HUES64 (cell line): ENCODE measurements around the gene KCNE4.

Experiments
- H3K27ac ChIP-seq: 2 replicates; pipeline ENCODE4 v1.7.0; 2013; ENCODE audit warnings: low read depth, low read length, inconsistent platforms
- H3K27me3 ChIP-seq: 2 replicates; pipeline ENCODE4 v1.6.1; 2013; ENCODE audit warnings: mild to moderate bottlenecking, low read length; ENCODE audit not compliant: insufficient read depth
- H3K36me3 ChIP-seq: 2 replicates; pipeline ENCODE4 v1.6.1; 2013; ENCODE audit warnings: mild to moderate bottlenecking, low read length; ENCODE audit not compliant: insufficient read depth
- H3K4me1 ChIP-seq: 2 replicates; pipeline ENCODE4 v1.6.1; 2013; ENCODE audit warnings: mild to moderate bottlenecking, low read length, moderate library complexity; ENCODE audit not compliant: insufficient read depth
- H3K4me3 ChIP-seq: 2 replicates; pipeline ENCODE4 v1.5.1; 2013; ENCODE audit warnings: mild to moderate bottlenecking, low read length, moderate library complexity
- H3K9ac ChIP-seq: 2 replicates; pipeline ENCODE4 v1.6.1; 2013; ENCODE audit warnings: mild to moderate bottlenecking, low read depth, low read length
- H3K9me3 ChIP-seq: 2 replicates; pipeline ENCODE4 v1.6.1; 2013; ENCODE audit warnings: low read depth, low read length; ENCODE audit not compliant: insufficient read depth
- WGBS: fragments of 150-250, 120-280 bp; methylation state at CpG from one replicate; pipeline ENCODE4 v1.1.7; 2013; ENCODE audit warnings: missing lambda C conversion rate; 5-methylcytosine and 5-hydroxymethylcytosine counted together

The KCNE4 gene

DNA sequence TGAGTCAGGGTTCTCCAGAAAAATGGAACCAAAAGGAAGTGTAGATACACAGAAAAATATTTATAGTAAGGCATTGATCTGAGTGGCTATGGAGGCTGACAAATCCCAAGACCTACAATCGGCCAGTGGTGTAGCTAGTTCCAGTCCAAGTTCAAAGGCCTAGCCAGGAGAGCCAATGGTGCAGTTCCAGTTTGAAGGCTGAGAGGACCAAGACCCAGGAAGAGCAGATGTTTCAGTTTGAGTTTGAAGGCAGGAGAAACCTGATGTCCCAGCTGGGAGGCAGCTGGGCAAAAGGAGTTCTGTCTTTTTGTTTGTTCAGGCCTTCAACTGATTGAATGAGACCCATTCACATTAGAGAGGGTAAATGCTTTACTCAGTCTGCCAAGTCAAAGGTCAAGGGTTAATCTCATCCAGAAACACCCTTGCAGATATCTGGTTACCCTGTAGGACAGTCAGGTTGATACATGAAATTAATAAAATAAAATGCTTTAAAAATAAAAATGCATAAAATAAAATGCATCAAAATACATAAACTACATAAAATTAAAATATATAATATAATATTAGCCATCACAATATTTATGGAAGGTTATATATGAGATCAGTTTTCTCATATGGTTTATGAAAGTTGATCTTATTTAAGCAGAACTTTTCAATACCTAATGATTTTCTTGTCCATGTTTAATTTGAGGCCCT, 38.7 kb downstream of the KCNE4 start:
- Histone ChIP-seq H3K36me3 (no peaks in the 10 kb centered on the region), H3K9ac (no peak overlapping the region), H3K9me3 (no peaks in the 10 kb centered on the region), H3K4me3 (no peak overlapping the region), H3K27me3 (no peaks in the 10 kb centered on the region), H3K27ac (no peak overlapping the region), H3K4me1 (peaks cover 8% of the 10 kb centered on the region)
- 96% methylated on average over 1 of the region's 1 CpG for WGBS

- Histone ChIP-seq H3K4me1 (peaks cover 8% of the 10 kb centered on the region), H3K36me3 (no peaks in the 10 kb centered on the region), H3K4me3 (no peak overlapping the region), H3K27me3 (no peaks in the 10 kb centered on the region), H3K27ac (no peak overlapping the region), H3K9ac (no peak overlapping the region), H3K9me3 (no peaks in the 10 kb centered on the region)
- WGBS = 93% methylated on average over 4 of the region's 4 CpGs
Observed at GRCh38 chr2:223092667-223093066, 40.7 kb downstream of the KCNE4 start.

GRCh38 chr2:223093436-223094241, 41.6 kb downstream of the KCNE4 start:
- H3K36me3 ChIP-seq = no peaks in the 10 kb centered on the region
- no peaks in the 10 kb centered on the region for H3K9me3 ChIP-seq
- no peak overlapping the region for H3K4me3 ChIP-seq
- H3K27ac ChIP-seq = no peak overlapping the region
- no peaks in the 10 kb centered on the region for H3K27me3 ChIP-seq
- WGBS = 64% methylated on average over 7 of the region's 7 CpGs
- peaks cover 8% of the 10 kb centered on the region for H3K4me1 ChIP-seq
- H3K9ac ChIP-seq = no peak overlapping the region

DNA sequence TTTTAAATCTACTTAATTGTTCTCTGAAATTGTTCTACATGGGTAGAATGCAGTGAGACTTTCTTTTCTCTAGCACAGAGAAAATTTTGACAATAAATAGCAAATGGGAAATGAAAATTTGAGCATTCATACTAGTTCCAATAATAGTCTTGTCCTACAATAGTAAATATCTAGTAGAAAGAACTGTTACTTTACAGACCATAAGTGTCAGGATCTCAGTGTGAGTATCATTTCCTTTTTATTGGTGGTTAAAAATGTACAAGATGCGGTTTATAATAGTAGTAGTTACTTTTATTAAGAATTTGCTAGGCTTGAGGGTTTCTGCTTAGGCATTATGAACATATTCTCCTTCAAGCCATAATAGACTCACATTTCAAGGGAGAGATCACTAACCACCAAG, 43.2 kb downstream of the KCNE4 start:
- Histone ChIP-seq H3K27ac (no peak overlapping the region), H3K27me3 (no peaks in the 10 kb centered on the region), H3K4me3 (no peak overlapping the region), H3K4me1 (peaks cover 8% of the 10 kb centered on the region), H3K9ac (no peak overlapping the region), H3K36me3 (no peaks in the 10 kb centered on the region), H3K9me3 (no peaks in the 10 kb centered on the region)
- 100% methylated on average over 1 of the region's 1 CpG for WGBS

- Histone ChIP-seq H3K4me1 (peaks cover 11% of the 10 kb centered on the region), H3K36me3 (no peaks in the 10 kb centered on the region), H3K27ac (no peak overlapping the region), H3K4me3 (no peak overlapping the region), H3K9me3 (no peaks in the 10 kb centered on the region), H3K9ac (no peak overlapping the region), H3K27me3 (no peaks in the 10 kb centered on the region)
- WGBS = 91% methylated on average over 5 of the region's 5 CpGs
Observed at GRCh38 chr2:223096235-223096970, 44.4 kb downstream of the KCNE4 start.

DNA sequence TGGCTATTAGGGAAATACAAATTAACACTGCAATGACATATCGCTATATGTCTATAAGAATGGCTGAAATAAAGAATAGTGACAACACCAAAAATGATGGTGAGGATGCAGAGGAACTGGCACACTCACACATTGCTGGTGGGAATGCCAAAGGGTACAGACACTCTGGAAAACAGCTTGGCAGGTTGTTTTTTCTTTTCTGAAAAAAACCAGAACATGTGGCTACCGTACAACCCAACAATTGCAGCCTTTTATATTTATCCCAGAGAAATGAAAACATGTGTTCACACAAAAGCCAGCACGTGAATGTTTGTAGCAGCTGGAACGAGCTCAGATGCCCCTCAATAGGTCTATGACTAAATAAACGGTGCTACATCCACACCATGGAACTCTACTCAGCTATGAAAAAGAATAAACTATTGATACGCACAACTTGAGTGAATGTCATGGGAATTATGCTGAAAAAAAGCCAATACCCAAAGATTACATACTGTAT, 45.9 kb downstream of the KCNE4 start:
- H3K27me3 ChIP-seq = no peaks in the 10 kb centered on the region
- no peak overlapping the region for H3K27ac ChIP-seq
- peaks cover 13% of the 10 kb centered on the region for H3K4me1 ChIP-seq
- H3K9me3 ChIP-seq = no peaks in the 10 kb centered on the region
- WGBS = 90% methylated on average over 5 of the region's 6 CpGs
- no peak overlapping the region for H3K9ac ChIP-seq
- H3K4me3 ChIP-seq = no peak overlapping the region
- no peaks in the 10 kb centered on the region for H3K36me3 ChIP-seq

DNA sequence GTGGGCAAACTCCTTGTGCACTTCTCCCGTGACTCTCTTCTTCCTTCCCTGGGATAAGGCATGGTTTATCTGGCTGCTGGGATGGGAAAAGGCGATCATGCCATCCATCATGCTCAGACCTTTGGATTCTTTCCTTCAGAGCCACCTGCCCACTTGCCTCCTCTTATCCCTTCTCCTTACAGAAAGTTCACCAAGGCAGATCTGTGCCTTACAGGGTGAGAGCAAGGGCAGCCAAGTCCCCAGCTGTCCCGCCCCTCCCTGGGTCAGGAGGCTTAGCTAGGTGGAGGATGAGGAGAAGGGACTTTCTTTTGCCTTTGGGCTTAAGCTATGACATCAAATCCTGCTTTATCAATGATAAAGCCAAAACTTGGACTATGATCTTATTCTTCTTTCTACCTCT, 47.6 kb downstream of the KCNE4 start:
- 98% methylated on average over 3 of the region's 3 CpGs for WGBS
- Histone ChIP-seq H3K4me3 (no peak overlapping the region), H3K36me3 (no peaks in the 10 kb centered on the region), H3K9me3 (no peaks in the 10 kb centered on the region), H3K27me3 (no peaks in the 10 kb centered on the region), H3K27ac (no peak overlapping the region), H3K9ac (no peak overlapping the region), H3K4me1 (peaks cover 5% of the 10 kb centered on the region)

GRCh38 chr2:223100061-223100511, 48.1 kb downstream of the KCNE4 start:
- H3K4me1 ChIP-seq = peaks cover 5% of the 10 kb centered on the region
- H3K27ac ChIP-seq = no peak overlapping the region
- no peaks in the 10 kb centered on the region for H3K36me3 ChIP-seq
- H3K9ac ChIP-seq = no peak overlapping the region
- H3K9me3 ChIP-seq = no peaks in the 10 kb centered on the region
- 61% methylated on average over 4 of the region's 4 CpGs for WGBS
- H3K27me3 ChIP-seq = no peaks in the 10 kb centered on the region
- no peak overlapping the region for H3K4me3 ChIP-seq

GRCh38 chr2:223101340-223102039, 49.5 kb downstream of the KCNE4 start:
- Histone ChIP-seq H3K27me3 (no peaks in the 10 kb centered on the region), H3K36me3 (no peaks in the 10 kb centered on the region), H3K27ac (no peak overlapping the region), H3K9me3 (no peaks in the 10 kb centered on the region), H3K4me3 (no peak overlapping the region), H3K9ac (no peak overlapping the region), H3K4me1 (peaks cover 5% of the 10 kb centered on the region)
- 52% methylated on average over 4 of the region's 4 CpGs for WGBS

DNA sequence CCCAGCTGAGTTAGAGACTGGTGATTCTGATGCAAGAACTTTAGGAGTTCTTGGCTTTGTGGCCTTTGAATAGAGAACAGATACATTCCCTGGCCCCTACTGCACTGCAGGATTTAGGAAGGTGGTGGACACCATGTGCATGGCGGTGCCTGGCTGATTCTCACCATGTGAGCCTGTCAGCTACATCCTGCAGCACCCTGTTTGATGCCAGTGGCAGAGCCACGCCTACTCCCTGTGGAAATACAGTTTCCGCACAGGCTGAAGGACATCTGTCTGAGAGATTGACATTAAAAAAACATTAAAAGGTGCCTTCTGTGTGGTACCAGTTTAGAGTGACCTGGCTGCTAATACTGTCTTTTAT, 50.0 kb downstream of the KCNE4 start:
- no peaks in the 10 kb centered on the region for H3K36me3 ChIP-seq

More for the DNA sequence above, 50.0 kb downstream of the KCNE4 start:
- Histone ChIP-seq H3K27ac (no peak overlapping the region), H3K9ac (no peak overlapping the region), H3K4me1 (peaks cover 5% of the 10 kb centered on the region), H3K27me3 (no peaks in the 10 kb centered on the region), H3K4me3 (no peak overlapping the region), H3K9me3 (no peaks in the 10 kb centered on the region)
- WGBS = 94% methylated on average over 3 of the region's 3 CpGs
